Activated CD8-positive, alpha-beta memory T cell treated with anti-CD3 and anti-CD28 coated beads for 24 hours (primary cell): Measurements from ENCODE around the gene ZBTB42.

Experiments
- DNase-seq: peaks from one replicate; pipeline ENCODE4 v3.0.0-alpha.2; 2020

ZBTB42 gene

GRCh38 chr14:104769324-104770071 is 31.4 kb upstream of the ZBTB42 start:
- DNase-seq, result no peak

DNA sequence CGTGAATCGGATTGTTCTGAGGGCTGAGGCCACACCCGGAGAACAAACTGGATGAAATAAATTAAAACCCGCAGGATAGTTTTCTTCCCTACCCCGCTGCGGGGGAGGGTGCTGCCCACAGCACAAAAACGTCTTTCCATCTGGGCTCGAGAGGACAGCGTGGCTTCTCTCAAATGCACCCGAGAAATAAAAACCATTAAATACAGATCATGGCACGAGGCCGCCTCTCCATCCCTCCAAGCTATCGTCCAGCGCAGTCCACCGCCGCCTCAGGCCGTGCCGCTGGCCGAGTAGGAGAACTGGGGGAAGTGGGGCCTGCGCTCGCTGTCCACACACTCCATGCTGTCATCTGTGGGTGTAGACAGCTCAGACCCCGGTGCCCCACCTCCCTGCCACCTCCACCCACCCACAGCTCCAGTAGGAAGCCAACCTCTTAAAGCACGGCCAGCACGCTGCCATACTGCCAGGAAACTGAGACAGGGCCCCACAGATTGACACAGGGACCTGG is 30.8 kb upstream of the ZBTB42 start:
- no peak for DNase-seq

- no peak for DNase-seq
These were observed 30.0 kb upstream of the ZBTB42 start for GRCh38 chr14:104770851-104771272.

DNA sequence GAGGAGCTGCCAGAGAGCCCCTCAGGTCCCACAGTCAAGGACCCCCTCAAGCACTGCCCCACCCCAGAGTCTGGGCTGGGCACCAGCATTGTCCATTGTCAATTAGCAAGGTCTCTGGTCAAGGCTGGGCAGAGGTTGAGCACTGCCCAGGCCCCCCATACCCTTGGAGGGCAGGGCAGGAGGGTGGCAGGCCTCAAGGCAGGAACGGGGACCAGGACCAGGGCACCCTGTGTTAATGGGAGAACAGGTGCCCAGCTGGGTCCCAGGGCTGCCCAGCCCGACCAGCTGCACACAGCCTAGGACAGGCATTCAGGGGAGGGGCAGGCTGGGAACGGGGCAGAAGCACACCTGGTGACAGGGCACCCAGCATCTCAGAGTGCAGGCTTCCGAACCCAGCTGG is 29.5 kb upstream of the ZBTB42 start:
- no peak for DNase-seq

DNA sequence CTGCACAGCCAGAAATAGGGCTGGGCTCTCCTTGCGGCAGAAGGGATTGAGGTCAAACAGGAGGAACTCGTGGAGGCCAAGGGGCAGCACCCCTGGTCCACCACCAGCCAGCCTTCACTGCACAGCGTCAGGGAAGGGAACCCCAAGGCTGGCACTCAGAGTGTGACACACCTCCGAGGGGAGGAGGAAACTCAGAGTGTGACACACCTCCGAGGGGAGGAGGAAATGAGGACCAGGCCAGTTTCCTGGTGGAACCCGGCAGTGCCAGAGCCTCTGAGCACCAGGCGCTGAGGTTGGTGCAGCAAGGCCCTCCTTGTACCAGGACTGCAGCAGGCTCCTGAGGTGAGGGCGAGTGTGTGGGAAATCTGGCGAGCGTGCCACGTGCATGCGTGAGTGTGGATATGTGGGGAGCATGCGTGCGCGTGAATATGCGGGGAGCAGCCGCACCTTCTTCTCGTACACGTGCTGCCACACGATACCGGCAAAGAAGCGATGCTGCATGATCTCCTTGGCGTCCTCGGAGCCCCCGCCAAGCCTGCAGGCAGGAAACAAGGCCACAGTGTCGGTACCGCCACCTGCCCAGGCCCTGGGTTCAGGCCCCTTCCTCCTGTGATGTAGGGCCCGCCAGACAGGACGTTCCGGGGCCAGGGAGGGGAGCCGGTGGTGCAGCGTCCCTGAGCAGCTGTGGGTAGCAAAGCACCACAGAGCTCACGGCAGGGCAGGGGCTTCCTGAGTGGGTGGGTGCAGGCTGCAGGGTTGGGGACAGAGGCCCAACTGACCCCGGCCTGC is 28.8 kb upstream of the ZBTB42 start:
- DNase-seq, result no peak

DNA sequence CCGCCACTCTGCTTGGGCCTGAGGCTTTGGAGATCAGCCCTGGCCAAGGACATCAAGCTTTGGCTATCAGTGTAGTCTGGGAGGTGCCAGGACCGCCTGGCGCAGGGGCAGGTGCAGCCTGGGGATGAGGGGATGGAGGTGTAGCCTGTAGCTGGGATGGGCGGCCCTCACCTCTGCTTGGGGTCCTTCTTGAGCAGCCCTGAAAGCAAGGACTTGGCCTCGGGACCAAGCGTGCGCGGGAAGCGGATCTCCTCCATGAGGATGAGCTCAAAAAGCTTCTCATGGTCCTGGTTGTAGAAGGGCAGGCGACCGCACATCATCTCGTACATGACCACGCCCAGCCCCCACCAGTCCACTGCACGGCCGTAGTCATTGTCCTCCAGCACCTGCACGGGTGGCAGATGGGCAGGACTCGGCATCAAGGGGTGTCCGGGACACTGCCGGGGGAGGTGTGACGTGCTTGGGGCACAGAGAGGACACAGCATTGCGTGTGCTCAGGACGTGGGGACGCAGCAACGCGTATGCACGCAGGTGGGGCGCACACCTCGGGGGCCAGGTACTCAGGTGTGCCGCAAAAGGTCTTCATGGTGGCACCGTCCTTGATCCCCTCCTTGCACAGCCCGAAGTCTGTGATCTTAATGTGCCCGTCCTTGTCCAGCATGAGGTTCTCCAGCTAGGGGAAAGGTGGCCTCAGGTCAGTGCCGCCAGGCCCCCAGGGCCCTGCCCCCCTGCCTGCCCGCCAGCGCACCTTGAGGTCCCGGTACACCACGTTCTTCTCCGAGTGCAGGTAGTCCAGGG is 28.0 kb upstream of the ZBTB42 start:
- no peak for DNase-seq

GRCh38 chr14:104773505-104774452 is 27.1 kb upstream of the ZBTB42 start:
- no peak for DNase-seq

DNA sequence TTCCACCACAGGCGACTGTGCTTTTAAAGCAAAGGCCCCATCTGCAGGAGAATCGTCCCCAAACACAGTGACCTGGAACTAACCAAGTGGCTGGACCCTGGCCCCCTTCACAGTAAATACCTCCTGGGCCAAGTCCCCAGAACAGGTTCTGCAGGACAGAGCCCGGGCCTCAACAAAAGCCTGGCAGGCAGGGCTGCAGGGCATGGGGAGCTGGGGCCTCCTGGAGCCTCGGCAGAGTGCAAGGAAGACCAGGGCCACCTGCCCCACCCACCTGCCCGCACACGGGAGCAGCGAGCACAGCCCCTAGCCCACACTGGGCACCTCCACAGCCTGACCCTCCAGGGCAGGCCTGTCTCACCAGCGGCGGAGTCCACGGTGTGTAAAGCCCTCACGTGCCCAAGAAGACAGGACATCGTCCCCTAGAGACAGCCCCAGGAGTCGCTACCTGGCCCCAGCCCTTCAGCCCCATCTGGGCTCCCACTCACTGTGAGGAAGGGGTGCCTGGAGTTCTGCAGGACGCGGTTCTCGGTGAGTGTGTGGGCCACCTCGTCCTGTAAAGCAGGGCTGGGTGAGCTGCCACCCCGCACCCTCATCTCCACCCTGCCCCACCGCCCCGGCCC is 26.3 kb upstream of the ZBTB42 start:
- DNase-seq, result no peak

DNA sequence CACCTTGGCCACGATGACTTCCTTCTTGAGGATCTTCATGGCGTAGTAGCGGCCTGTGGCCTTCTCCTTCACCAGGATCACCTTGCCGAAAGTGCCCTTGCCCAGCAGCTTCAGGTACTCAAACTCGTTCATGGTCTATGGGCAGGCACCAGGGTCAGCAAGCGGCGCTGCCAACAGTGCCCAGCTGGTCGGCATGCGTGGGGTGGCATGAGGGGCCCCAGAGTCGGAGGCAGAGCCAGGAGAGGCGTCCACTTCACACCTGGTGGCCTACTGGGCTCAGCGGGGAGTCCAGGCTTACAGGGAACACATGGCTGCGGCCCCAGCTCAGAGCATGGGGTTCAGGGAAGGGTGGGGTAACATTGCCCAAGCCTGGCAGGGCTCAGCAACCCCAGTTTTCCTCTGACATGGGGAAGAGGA is 25.8 kb upstream of the ZBTB42 start:
- no peak for DNase-seq

- DNase-seq, result no peak
These were observed 24.4 kb upstream of the ZBTB42 start for GRCh38 chr14:104776481-104776880.

- DNase-seq, result no peak
These were observed 23.7 kb upstream of the ZBTB42 start for GRCh38 chr14:104776961-104777807.

GRCh38 chr14:104777808-104778249 is 23.1 kb upstream of the ZBTB42 start:
- DNase-seq, result no peak

- DNase-seq, result no peak
These were observed 22.1 kb upstream of the ZBTB42 start for GRCh38 chr14:104778694-104779331.

DNA sequence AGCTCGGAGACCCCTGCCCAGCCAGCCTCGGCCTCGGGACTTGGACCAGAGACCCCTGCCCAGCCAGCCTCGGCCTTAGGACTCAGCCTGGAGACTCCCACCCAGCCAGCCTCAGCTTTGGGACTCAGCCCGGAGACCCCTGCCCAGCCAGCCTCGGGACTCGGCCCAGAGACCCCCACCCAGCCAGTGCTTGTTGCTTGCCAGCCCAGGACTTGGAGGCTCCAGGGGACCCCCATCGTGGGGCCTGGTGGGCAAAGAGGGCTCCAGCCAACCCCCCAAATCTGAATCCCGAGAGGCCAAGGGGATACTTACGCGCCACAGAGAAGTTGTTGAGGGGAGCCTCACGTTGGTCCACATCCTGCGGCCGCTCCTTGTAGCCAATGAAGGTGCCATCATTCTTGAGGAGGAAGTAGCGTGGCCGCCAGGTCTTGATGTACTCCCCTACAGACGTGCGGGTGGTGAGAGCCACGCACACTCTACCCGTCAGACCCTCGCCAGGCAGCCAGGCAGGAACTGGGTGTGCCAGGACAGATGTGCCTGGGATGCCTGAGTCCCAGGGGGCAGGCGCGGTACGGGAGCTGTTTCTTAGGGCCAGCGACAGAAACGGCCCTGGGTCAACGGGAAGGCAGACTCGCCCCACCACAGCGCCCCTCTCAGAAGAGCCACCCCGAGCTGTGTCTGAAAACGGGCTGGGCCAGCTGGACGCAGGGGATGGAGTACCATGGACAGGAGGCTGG is 21.0 kb upstream of the ZBTB42 start:
- no peak for DNase-seq

- no peak for DNase-seq
These were observed 20.3 kb upstream of the ZBTB42 start for GRCh38 chr14:104780513-104781030.

GRCh38 chr14:104781271-104782077 is 19.4 kb upstream of the ZBTB42 start:
- no peak for DNase-seq

- no peak for DNase-seq
These were observed 18.7 kb upstream of the ZBTB42 start for GRCh38 chr14:104782086-104782807.

GRCh38 chr14:104782808-104783139 is 18.1 kb upstream of the ZBTB42 start:
- no peak for DNase-seq
